GM18867 (cell line): ENCODE results near the gene SLC15A4.
A peak's percentile ranks its signal among the peaks of the same experiment; 100 is the strongest.

Source experiments
- ATAC-seq: cut with Tn5 transposase; IDR thresholded peaks from one replicate; pipeline ENCODE4 v1.9.1; 2021; ENCODE audit warnings: mild to moderate bottlenecking, moderate library complexity; ENCODE audit not compliant: unreplicated experiment

Gene SLC15A4

DNA sequence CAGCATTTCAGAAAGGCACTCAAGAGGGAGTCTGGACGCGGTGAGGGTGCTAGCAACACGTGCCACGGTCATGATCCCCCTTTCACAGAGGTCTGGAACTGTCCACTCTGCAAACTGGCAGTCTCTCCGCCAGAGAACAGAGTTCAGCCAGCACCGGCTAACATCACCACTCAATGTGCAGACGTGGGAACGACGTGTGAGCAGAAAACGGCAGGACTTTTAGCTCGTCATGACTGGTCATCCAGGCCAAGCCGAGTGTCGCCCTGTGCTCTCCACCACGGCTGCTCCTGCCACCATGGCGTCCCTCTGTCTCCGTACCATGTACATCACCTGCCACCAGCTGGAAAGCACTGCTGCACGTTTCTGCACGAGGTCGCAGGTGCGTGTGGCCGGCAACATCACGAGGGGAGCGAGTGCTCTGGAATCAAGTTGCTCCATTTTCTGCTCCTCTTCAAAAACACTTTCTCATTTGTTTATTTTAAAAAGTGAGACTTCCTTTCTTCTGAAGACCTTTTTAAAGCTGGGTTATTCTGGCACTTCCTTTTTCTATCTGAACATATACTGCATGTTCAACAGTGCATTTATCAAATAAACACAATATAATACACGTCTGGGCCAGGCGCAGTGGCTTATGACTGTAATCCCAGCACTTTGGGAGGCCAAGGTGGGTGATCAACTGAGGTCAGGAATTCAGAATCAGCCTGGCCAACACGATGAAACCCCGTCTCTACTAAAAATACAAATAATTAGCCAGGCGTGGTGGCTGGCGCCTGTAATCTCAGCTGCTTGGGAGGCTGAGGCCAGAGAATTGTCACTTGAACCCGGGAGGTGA is 28.0 kb downstream of the SLC15A4 start:
- no peak for ATAC-seq

- ATAC-seq, result no peak
Observed at GRCh38 chr12:128794661-128795529, 28.9 kb downstream of the SLC15A4 start.

- ATAC-seq, result no peak
Observed at GRCh38 chr12:128793701-128794100, 30.1 kb downstream of the SLC15A4 start.

DNA sequence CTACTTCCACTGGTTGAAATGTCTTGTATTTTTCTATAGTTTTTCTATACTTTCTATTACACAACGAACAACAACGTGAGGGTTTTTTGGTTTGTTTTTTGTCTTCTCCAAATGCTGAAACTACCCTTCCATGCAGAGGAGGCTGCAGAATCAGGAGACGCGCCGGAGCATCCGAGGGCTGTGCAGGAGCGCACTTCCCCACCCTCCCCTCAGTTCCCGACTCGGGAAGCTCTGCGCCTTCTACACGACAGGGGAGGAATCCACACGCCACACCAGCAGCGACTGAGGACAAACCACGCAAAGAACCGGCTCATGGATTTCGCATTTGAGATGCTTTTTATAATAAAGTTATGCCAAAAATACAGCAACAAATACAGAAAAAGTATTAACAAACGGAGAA is 30.9 kb downstream of the SLC15A4 start:
- ATAC-seq, result no peak

GRCh38 chr12:128792398-128792797 is 31.4 kb downstream of the SLC15A4 start:
- no peak for ATAC-seq

- no peak for ATAC-seq
Observed at GRCh38 chr12:128791395-128792322, 32.1 kb downstream of the SLC15A4 start.

DNA sequence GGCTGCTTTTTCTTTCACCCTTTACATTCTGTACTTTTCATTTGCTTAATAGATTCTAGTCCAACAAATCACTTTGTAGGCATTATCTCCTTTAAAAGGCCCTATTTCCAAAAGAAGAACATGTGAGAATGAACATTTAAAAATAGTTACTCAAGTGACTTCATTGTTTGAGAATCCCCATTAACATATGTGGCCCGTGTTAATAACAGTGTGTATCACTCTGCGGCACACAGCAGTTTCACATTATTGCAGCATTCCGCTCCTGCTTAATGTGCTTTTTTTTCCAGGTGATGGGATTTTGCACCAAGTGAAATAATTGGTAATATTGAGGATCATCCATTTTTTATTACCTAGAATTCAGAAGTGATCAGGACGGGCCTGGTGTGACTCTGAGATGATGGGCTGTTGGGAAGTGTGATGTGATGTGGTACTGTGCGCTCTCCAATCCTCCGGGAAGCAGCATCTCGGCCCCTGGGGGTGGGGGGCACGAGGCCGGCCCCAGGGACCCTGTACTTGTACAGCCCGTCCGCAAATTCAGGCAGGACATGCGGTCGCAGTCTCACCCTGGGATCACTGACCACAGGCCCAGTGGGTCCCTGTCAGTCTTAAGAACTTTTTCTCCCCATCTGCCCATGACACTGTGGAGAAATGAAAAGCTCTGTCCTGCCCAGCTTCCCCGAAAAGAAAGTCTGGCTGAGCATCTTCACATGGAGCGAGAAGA is 32.9 kb downstream of the SLC15A4 start:
- no peak for ATAC-seq

DNA sequence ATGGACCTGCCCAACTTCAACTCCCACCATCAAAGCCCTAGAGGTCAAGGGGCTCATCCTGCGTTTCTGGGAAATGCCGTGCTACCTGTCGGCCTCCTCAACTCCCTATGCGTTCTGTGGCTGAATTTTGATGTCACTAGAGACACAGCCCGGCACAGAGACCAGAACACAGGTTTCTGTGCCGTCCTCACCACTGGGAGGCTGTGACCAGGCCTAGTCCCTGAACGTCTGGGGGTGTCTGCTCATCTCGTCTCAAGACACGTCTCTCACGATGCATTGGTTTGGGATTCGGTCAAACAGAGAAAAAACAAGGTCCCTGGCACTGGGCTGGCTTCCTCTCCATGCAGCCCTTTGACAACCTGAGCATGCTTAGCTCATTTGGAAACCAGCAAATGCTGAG is 33.5 kb downstream of the SLC15A4 start:
- no peak for ATAC-seq

DNA sequence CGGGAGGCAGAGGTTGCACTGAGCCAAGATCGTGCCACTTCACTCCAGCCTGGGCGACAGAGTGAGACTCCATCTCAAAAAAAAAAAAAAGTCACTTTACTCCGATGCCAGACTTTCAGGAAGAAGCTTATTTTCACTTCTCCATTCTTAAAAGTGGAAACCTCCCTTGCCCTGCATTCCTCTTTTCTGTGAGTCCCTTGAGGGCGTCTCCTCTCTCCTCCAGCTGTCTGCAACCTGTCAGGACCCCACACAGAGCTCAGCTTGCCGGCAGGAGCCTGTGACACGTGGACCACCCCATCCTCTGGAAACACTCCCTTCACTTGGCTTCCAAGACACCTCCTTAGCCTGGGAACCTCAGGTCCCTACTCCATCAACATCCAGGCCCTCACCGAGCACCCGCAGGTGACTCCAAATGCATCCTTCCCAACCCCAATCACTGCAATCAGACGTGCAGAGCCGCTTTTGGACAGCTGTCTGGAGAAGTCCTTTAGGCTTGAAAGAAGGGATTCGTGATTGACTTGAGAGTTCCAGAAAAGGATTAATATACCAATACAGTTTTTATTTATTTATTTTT is 34.3 kb downstream of the SLC15A4 start:
- no peak for ATAC-seq

DNA sequence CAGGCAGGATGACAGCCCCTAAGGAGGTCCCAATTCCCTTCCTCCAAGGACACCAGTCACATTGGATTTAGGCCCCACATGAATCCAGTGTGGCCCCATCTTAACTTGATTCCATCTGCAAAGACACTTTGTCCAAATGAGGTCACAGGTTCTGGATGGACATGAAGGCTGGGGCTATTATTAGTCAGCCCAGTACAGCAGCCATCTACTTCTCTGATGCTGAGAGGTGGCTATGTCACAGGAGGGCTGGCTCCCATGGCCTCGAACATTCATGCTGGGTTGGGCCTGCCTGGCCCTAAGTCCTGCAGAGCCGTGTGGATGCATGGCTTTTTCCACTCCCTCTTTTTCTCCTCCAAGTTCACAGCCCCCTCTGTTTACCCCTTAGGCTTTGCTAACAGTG is 35.9 kb downstream of the SLC15A4 start:
- no peak for ATAC-seq

DNA sequence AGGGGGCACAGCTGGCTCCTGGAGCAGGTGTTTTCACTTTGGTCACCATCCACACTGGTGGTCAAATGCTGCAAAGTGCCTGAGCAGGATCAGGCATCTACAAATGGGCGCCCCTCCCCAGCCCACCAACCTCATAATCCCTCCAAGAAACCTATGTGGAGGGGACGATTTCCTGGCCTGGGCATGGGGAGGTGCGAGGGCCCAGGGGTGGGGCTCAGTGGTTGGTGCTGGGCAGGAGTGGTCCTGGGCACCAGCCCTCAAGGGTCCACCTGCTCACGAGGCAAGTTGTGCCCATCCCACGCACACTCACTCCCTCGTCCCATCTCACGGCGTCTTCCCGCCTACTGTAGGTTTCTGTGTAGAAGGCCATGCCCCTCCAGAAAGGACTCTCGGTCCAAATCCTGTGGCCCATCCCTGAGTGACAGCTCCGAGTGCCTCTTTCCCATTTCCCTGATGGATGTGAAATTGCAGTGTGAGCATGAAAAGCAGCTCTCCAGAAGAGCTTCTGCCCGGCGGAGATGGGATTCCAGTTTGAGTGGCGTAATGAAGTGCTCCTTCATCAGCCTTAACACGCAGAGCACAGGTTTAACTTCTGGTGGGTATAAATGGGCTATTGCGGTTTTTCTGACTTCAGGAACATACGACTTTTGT is 36.9 kb downstream of the SLC15A4 start:
- ATAC-seq, result no peak

- no peak for ATAC-seq
Observed at GRCh38 chr12:128784030-128784760, 39.6 kb downstream of the SLC15A4 start.

DNA sequence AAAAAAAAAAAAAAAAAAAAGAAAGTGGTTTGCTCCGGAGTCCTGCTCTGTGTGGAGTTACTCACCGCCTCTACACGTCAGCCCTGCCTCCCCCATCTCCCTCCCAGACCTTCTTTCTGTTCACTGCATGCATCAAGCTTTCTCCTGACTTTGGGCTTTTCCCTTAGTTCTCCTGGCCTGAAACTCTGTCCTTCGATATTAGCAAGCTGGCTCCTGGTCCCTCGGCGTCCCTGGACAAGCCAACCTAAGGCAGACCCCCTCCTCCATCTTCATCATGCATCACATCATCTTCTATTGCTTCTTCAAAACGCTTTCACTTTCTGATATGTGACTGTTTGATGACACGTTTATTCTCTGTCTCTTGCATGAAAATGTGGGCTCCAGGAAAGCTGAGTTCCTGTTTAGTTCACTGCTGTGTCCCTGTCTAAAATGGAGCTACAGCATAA is 40.6 kb downstream of the SLC15A4 start:
- ATAC-seq, result peak; percentile 80

- no peak for ATAC-seq
Observed at GRCh38 chr12:128779901-128780300, 43.9 kb downstream of the SLC15A4 start.

DNA sequence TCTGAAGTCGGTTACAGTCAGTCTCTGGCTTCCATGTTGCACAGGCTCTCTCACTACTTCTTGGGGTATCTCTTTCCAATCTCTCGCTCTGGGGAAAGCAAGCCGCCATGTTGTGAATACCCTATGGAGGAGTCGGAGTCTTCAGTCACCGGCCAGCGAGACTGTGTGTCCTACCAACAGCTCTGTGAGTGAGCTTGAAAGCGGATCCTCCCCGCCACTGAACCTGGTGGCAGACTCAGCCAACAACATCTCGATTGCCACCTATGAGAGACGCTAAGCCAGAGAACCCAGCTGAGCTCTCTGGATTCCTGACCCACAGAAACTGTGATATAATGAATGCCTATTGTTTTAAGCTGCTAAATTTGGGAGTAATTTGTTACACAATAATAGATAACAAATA is 51.5 kb downstream of the SLC15A4 start:
- no peak for ATAC-seq

DNA sequence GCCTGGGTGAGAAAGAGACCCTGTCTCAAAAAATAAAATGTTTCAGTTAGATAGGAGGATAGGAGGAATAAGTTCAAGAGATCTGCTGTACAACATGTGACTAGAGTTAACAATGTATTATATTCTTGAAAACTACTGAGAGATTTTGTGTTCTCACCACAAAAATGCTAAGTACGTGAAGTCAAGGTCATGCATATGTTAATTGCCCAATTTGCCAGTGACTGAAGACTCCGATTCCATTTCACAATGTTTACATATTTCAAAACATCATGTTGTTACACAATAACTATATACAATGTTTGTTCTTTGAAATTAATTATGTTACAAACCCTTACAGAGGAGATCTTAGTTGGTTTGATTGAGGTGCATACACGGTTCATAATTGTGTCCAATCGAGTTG is 52.1 kb downstream of the SLC15A4 start:
- ATAC-seq, result no peak

GRCh38 chr12:128767518-128767917 is 56.2 kb downstream of the SLC15A4 start:
- no peak for ATAC-seq

- no peak for ATAC-seq
Observed at GRCh38 chr12:128766738-128767501, 56.8 kb downstream of the SLC15A4 start.
